ENCODE measurements around the gene NCKAP5L. TPM values are rescaled to one million over a fixed set of nuclear protein-coding genes. Genes with fewer than 3 reads are reported as not detected.

NCKAP5L gene
- total and polyA plus RNA-seq, 9 of the 15 experiments (the other 6 are each of a cell fraction or from before 2014, with no cell fraction given) = 0.01 to 14.4 (median 3.7) TPM

GRCh38 chr12:49750027-49750995, 77.9 kb downstream of the NCKAP5L start (continued):
- no peak for TF ChIP-seq ZFP1 (CRISPR knock-in tag; IDR thresholded peaks at IDR 0.05)
- TF ChIP-seq, protein P1, sequence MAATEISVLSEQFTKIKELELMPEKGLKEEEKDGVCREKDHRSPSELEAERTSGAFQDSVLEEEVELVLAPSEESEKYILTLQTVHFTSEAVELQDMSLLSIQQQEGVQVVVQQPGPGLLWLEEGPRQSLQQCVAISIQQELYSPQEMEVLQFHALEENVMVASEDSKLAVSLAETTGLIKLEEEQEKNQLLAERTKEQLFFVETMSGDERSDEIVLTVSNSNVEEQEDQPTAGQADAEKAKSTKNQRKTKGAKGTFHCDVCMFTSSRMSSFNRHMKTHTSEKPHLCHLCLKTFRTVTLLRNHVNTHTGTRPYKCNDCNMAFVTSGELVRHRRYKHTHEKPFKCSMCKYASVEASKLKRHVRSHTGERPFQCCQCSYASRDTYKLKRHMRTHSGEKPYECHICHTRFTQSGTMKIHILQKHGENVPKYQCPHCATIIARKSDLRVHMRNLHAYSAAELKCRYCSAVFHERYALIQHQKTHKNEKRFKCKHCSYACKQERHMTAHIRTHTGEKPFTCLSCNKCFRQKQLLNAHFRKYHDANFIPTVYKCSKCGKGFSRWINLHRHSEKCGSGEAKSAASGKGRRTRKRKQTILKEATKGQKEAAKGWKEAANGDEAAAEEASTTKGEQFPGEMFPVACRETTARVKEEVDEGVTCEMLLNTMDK (IDR thresholded peaks at IDR 0.05; ENCODE audit: borderline replicate concordance, insufficient read depth, low read depth, low read length, poor library complexity, severe bottlenecking) = no peak
- TF ChIP-seq, protein P2, sequence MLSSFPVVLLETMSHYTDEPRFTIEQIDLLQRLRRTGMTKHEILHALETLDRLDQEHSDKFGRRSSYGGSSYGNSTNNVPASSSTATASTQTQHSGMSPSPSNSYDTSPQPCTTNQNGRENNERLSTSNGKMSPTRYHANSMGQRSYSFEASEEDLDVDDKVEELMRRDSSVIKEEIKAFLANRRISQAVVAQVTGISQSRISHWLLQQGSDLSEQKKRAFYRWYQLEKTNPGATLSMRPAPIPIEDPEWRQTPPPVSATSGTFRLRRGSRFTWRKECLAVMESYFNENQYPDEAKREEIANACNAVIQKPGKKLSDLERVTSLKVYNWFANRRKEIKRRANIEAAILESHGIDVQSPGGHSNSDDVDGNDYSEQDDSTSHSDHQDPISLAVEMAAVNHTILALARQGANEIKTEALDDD (IDR thresholded peaks at IDR 0.05) = peak; percentile 4; the same call in 1 of the 2 replicates
- TF ChIP-seq ZMIZ1 (IDR thresholded peaks at IDR 0.05; ENCODE audit: low read depth in 2 of 2, low read length in 2 of 2) = 0 out of 4 replicates have a peak, but pooled peaks of 1 of the 2 experiments have one; percentile 42
- TF ChIP-seq ZBTB1 (CRISPR knock-in tag; IDR thresholded peaks at IDR 0.05; ENCODE audit: borderline replicate concordance, low read depth) = no peak
- TF ChIP-seq PRDM10 (IDR thresholded peaks at IDR 0.05; ENCODE audit: partially characterized antibody) = no peak
- TF ChIP-seq DLX4 (CRISPR knock-in tag; IDR thresholded peaks at IDR 0.05) = no peak
- no peak for TF ChIP-seq ZBTB17 (CRISPR knock-in tag; IDR thresholded peaks at IDR 0.05)
- no peak for TF ChIP-seq SRSF9 (IDR thresholded peaks at IDR 0.05; ENCODE audit: borderline replicate concordance, low read depth, low read length)
- TF ChIP-seq SNAPC5 (CRISPR knock-in tag; IDR thresholded peaks at IDR 0.05) = no peak
- no peak for TF ChIP-seq CSDE1 (IDR thresholded peaks at IDR 0.05)
- TF ChIP-seq ARID1B (IDR thresholded peaks at IDR 0.05) = peak; percentile 73; the same call in 1 of the 2 replicates
- TF ChIP-seq NFXL1 (CRISPR knock-in tag; IDR thresholded peaks at IDR 0.05) = no peak

Data from K562 (cell line).